HG03442 (cell line): ENCODE results near the gene NUP98.
"Not testable (repeated sequence)": the region's sequence is repeated elsewhere in the genome, so short reads cannot be mapped to it uniquely, and the experiment has no call there.

ENCODE experiments used
- ATAC-seq: cut with Tn5 transposase; IDR thresholded peaks from one replicate; pipeline ENCODE4 v1.9.1; 2021; ENCODE audit warnings: mild to moderate bottlenecking, moderate library complexity; ENCODE audit not compliant: unreplicated experiment

Gene NUP98

GRCh38 chr11:3802011-3802790 lies 4.8 kb upstream of the NUP98 start:
- no peak for ATAC-seq

GRCh38 chr11:3799873-3800272 lies 2.5 kb upstream of the NUP98 start:
- ATAC-seq = no peak

- ATAC-seq = no peak
Measured at GRCh38 chr11:3799143-3799542, 1.8 kb upstream of the NUP98 start.

GRCh38 chr11:3796801-3797328 lies 489 bp downstream of the NUP98 start:
- ATAC-seq = peak; percentile 20

- ATAC-seq = no peak
Measured at GRCh38 chr11:3796346-3796745, 1.0 kb downstream of the NUP98 start.

- ATAC-seq = no peak
Measured at GRCh38 chr11:3796002-3796311, 1.4 kb downstream of the NUP98 start.

GRCh38 chr11:3795131-3796001 lies 2.0 kb downstream of the NUP98 start:
- ATAC-seq = no peak

- not testable (repeated sequence) for ATAC-seq
Measured at GRCh38 chr11:3794387-3794786, 3.0 kb downstream of the NUP98 start.

- ATAC-seq = no peak
Measured at GRCh38 chr11:3786781-3787428, 10.4 kb downstream of the NUP98 start.

GRCh38 chr11:3783611-3784010 lies 13.7 kb downstream of the NUP98 start:
- no peak for ATAC-seq

- ATAC-seq = no peak
Measured at GRCh38 chr11:3782963-3783362, 14.4 kb downstream of the NUP98 start.

GRCh38 chr11:3781423-3781822 lies 15.9 kb downstream of the NUP98 start:
- no peak for ATAC-seq

- no peak for ATAC-seq
Measured at GRCh38 chr11:3775736-3776406, 21.5 kb downstream of the NUP98 start.

- no peak for ATAC-seq
Measured at GRCh38 chr11:3773180-3773579, 24.2 kb downstream of the NUP98 start.

GRCh38 chr11:3767536-3767935 lies 29.8 kb downstream of the NUP98 start:
- ATAC-seq = no peak

- ATAC-seq = not testable (repeated sequence)
Measured at GRCh38 chr11:3766836-3767235, 30.5 kb downstream of the NUP98 start.

- no peak for ATAC-seq
Measured at GRCh38 chr11:3764266-3764665, 33.1 kb downstream of the NUP98 start.

GRCh38 chr11:3755151-3755550 lies 42.2 kb downstream of the NUP98 start:
- ATAC-seq = no peak

GRCh38 chr11:3753110-3753509 lies 44.2 kb downstream of the NUP98 start:
- no peak for ATAC-seq

- ATAC-seq = no peak
Measured at GRCh38 chr11:3747704-3748103, 49.6 kb downstream of the NUP98 start.

- no peak for ATAC-seq
Measured at GRCh38 chr11:3745161-3745560, 52.2 kb downstream of the NUP98 start.
